Neural cell (in vitro differentiated cells): ENCODE results near the gene RASGRP3. TPM values are rescaled to one million over a fixed set of nuclear protein-coding genes. Genes with fewer than 3 reads are reported as not detected.

Source experiments
- H2AFZ ChIP-seq: fragments of 200-600, 300-800 bp; sonication (generic), shearing (Covaris generic); 2 replicates; pipeline ENCODE4 v1.6.0; 2014; ENCODE audit warnings: low read depth, mild to moderate bottlenecking, antibody characterized with exemption, low read length, moderate library complexity
- H3F3A ChIP-seq: fragments of 200-600 bp; shearing (Covaris generic); 2 replicates; pipeline ENCODE4 v1.6.1; 2016; ENCODE audit warnings: mild to moderate bottlenecking, moderate library complexity, mixed read lengths, antibody characterized with exemption, low read length; ENCODE audit not compliant: insufficient read depth, poor library complexity, severe bottlenecking
- H3K27ac ChIP-seq: fragments of 200-600, 300-800 bp; sonication (generic), shearing (Covaris generic); 2 replicates; pipeline ENCODE4 v1.5.1; 2014; ENCODE audit warnings: mild to moderate bottlenecking, low read length, moderate library complexity
- H3K27me3 ChIP-seq: fragments of 300-800, 200-600 bp; sonication (generic), shearing (Covaris generic); 2 replicates; pipeline ENCODE4 v1.6.0; 2014; ENCODE audit warnings: mild to moderate bottlenecking, low read depth, low read length, moderate library complexity; ENCODE audit not compliant: insufficient read depth
- H3K36me3 ChIP-seq: fragments of 300-800, 200-600 bp; sonication (generic), shearing (Covaris generic); 2 replicates; pipeline ENCODE4 v1.5.1; 2014; ENCODE audit warnings: mild to moderate bottlenecking, antibody characterized with exemption, low read length, moderate library complexity; ENCODE audit not compliant: insufficient read depth
- H3K4me2 ChIP-seq: fragments of 300-800, 200-600 bp; sonication (generic), shearing (Covaris generic); 2 replicates; pipeline ENCODE4 v1.6.0; 2014; ENCODE audit warnings: mild to moderate bottlenecking, low read length
- H3K4me3 ChIP-seq: fragments of 300-800, 200-600 bp; sonication (generic), shearing (Covaris generic); 2 replicates; pipeline ENCODE4 v1.5.1; 2014; ENCODE audit warnings: mild to moderate bottlenecking, low read length, moderate library complexity
- H3K79me2 ChIP-seq: fragments of 200-600 bp; shearing (Covaris generic); replicated peaks from 2 replicates; pipeline ENCODE4 v1.6.0; 2014; ENCODE audit warnings: mild to moderate bottlenecking, low read length, moderate library complexity; ENCODE audit not compliant: insufficient read depth
- H3K9ac ChIP-seq: fragments of 300-800, 200-600 bp; sonication (generic), shearing (Covaris generic); 2 replicates; pipeline ENCODE4 v1.6.1; 2016; ENCODE audit warnings: mild to moderate bottlenecking, low read length, mixed read lengths
- H3K9me2 ChIP-seq: fragments of 200-600 bp; shearing (Covaris generic); 2 replicates; pipeline ENCODE4 v1.6.1; 2016; ENCODE audit warnings: mild to moderate bottlenecking, low read length, mixed read lengths; ENCODE audit not compliant: insufficient read depth
- H3K9me3 ChIP-seq: fragments of 200-600, 300-800 bp; sonication (generic), shearing (Covaris generic); 2 replicates; pipeline ENCODE4 v1.6.1; 2016; ENCODE audit warnings: mild to moderate bottlenecking, mixed run types, low read length, moderate library complexity, mixed read lengths
- H4K20me1 ChIP-seq: fragments of 200-600 bp; shearing (Covaris generic); 2 replicates; pipeline ENCODE4 v1.6.1; 2016; ENCODE audit warnings: mild to moderate bottlenecking, mixed run types; ENCODE audit not compliant: insufficient read depth
- CTCF ChIP-seq: fragments of 450-650 bp; IDR thresholded peaks from 2 replicates; pipeline ENCODE4 v1.5.1; 2014; ENCODE audit warnings: antibody characterized with exemption, mild to moderate bottlenecking, moderate library complexity; ENCODE audit not compliant: poor library complexity, severe bottlenecking
- EP300 ChIP-seq: fragments of 450-650 bp; conservative IDR thresholded peaks from 2 replicates; pipeline ENCODE4 v1.6.1; 2014; ENCODE audit warnings: antibody characterized with exemption, mild to moderate bottlenecking, moderate library complexity; ENCODE audit not compliant: poor library complexity, severe bottlenecking
- EZH2 ChIP-seq: fragments of 200-600, 300-800 bp; shearing (Covaris generic), sonication (generic); IDR thresholded peaks from 2 replicates; pipeline ENCODE4 v1.6.1; 2014; ENCODE audit warnings: antibody characterized with exemption, low read length, borderline replicate concordance, mild to moderate bottlenecking; ENCODE audit not compliant: insufficient read depth, poor library complexity, severe bottlenecking
- MXI1 ChIP-seq: fragments of 450-650 bp; conservative IDR thresholded peaks from 2 replicates; pipeline ENCODE4 v1.6.1; 2014; ENCODE audit warnings: antibody characterized with exemption, mild to moderate bottlenecking; ENCODE audit not compliant: poor library complexity, severe bottlenecking
- POLR2AphosphoS5 ChIP-seq: IDR thresholded peaks from 2 replicates; pipeline ENCODE4 v1.6.1; 2012
- RAD21 ChIP-seq: fragments of 450-650 bp; conservative IDR thresholded peaks from 2 replicates; pipeline ENCODE4 v1.6.1; 2014; ENCODE audit warnings: antibody characterized with exemption, mild to moderate bottlenecking, moderate library complexity
- REST ChIP-seq: IDR thresholded peaks from 2 replicates; pipeline ENCODE4 v1.6.1; 2012; ENCODE audit warnings: borderline replicate concordance
- SMC3 ChIP-seq: fragments of 450-650 bp; conservative IDR thresholded peaks from 2 replicates; pipeline ENCODE4 v1.6.1; 2014; ENCODE audit warnings: antibody characterized with exemption, mild to moderate bottlenecking, moderate library complexity; ENCODE audit not compliant: poor library complexity
- TAF1 ChIP-seq: IDR thresholded peaks from 2 replicates; pipeline ENCODE4 v1.6.1; 2012; ENCODE audit warnings: low read depth
- polyA plus RNA-seq: library from polyadenylated mRNA; depleted of rRNA; stranded (reverse); fragments of >200 nt; gene quantifications from 2 replicates; pipeline ENCODE4 v1.2.3, GENCODE V29; 2014

RASGRP3 gene
- polyA plus RNA-seq, 1 donor from 2014 or later: 25.3 TPM

GRCh38 chr2:33452545-33452944 is 23.9 kb upstream of the RASGRP3 start:
- H3K9ac ChIP-seq: no peak overlapping the region
- TF ChIP-seq RAD21 (no peak), REST (no peak)
- no peaks in the 10 kb centered on the region for H4K20me1 ChIP-seq
- H2AFZ ChIP-seq: no peak overlapping the region
- H3K27me3 ChIP-seq: no peaks in the 10 kb centered on the region
- no peak overlapping the region for H3K4me3 ChIP-seq
- no peaks in the 10 kb centered on the region for H3F3A ChIP-seq
- H3K9me3 ChIP-seq: peaks cover 8% of the 10 kb centered on the region
- no peaks in the 10 kb centered on the region for H3K9me2 ChIP-seq
- no peaks in the 10 kb centered on the region for H3K36me3 ChIP-seq
- no peaks in the 10 kb centered on the region for H3K79me2 ChIP-seq
- H3K27ac ChIP-seq: no peak overlapping the region
- no peak overlapping the region for H3K4me2 ChIP-seq

- Histone ChIP-seq H3K27ac (no peak overlapping the region), H3K9me3 (peaks cover 8% of the 10 kb centered on the region), H3K4me3 (no peak overlapping the region), H3K4me2 (no peak overlapping the region), H3K9me2 (no peaks in the 10 kb centered on the region), H3K79me2 (no peaks in the 10 kb centered on the region), H3K27me3 (no peaks in the 10 kb centered on the region), H3F3A (no peaks in the 10 kb centered on the region), H2AFZ (no peak overlapping the region), H3K36me3 (no peaks in the 10 kb centered on the region), H4K20me1 (no peaks in the 10 kb centered on the region), H3K9ac (no peak overlapping the region)
- no peak for TF ChIP-seq EP300
- no peak for TF ChIP-seq POLR2AphosphoS5
- no peak for TF ChIP-seq MXI1
- TF ChIP-seq SMC3: no peak
- TF ChIP-seq REST: no peak
- TF ChIP-seq EZH2: no peak
- no peak for TF ChIP-seq TAF1
- no peak for TF ChIP-seq CTCF
- no peak for TF ChIP-seq RAD21
Measured at GRCh38 chr2:33453905-33454479, 22.5 kb upstream of the RASGRP3 start.
